ENCODE measurements around the gene CLTC. TPM values are rescaled to one million over a fixed set of nuclear protein-coding genes. Genes with fewer than 3 reads are reported as not detected.

Gene CLTC
- total RNA-seq, 1 experiment from 2014 or later = 254 TPM

- H3K9ac ChIP-seq (ENCODE audit: extremely low read depth, insufficient read length, low read length) = no peak overlapping the region
- no peak overlapping the region for H2AFZ ChIP-seq (ENCODE audit: low read length)
- no peak overlapping the region for H2BK15ac ChIP-seq (ENCODE audit: low read depth, low read length)
- Mint-ChIP-seq H3K4me1 (no peaks in the 10 kb centered on the region), H3K27ac (no peak overlapping the region), H3K27me3 (ENCODE audit: low read depth) (no peaks in the 10 kb centered on the region), H3K9me3 (no peaks in the 10 kb centered on the region), H3K36me3 (ENCODE audit: insufficient read depth in 1 of 3, low read depth in 3 of 3) (peaks cover 18 to 85% (median 49%) of the 10 kb centered on the region in 3 experiments; a peak in 6 of 7 replicates), H3K4me3 (no peak overlapping the region)
- H3K4ac ChIP-seq (ENCODE audit: low read depth, low read length) = no peak overlapping the region
- no peak overlapping the region for H3K4me2 ChIP-seq (ENCODE audit: insufficient read depth, insufficient read length, low read length)
- H3K4me1 ChIP-seq (ENCODE audit: insufficient read depth, low read length) = no peaks in the 10 kb centered on the region
- H3K23me2 ChIP-seq (ENCODE audit: insufficient read length, low read depth, low read length, poor library complexity, severe bottlenecking) = no peaks in the 10 kb centered on the region
- WGBS (ENCODE audit: extremely low coverage, insufficient read length, low lambda C conversion rate) = no CpG with 5 or more reads among the region's 5 CpGs
- H3K9me3 ChIP-seq (ENCODE audit: control insufficient read depth, low read depth, low read length) = no peaks in the 10 kb centered on the region
- H3K23ac ChIP-seq (ENCODE audit: insufficient read length, low read depth, low read length) = no peak overlapping the region
- no peak overlapping the region for H4K91ac ChIP-seq (ENCODE audit: insufficient read length, low read depth, low read length)
- H4K8ac ChIP-seq (replicated peaks; ENCODE audit: insufficient read length, low read depth, low read length) = no peak overlapping the region
- no peak overlapping the region for H2BK12ac ChIP-seq (ENCODE audit: insufficient read length, low read depth, low read length)
- no peak overlapping the region for H3K56ac ChIP-seq (ENCODE audit: insufficient read length, low read depth, low read length)
- H2BK120ac ChIP-seq (ENCODE audit: low read depth, low read length, poor library complexity, severe bottlenecking) = no peak overlapping the region
- no peaks in the 10 kb centered on the region for H4K20me1 ChIP-seq (ENCODE audit: control insufficient read depth, insufficient read depth, insufficient read length)
- H3K27ac ChIP-seq (ENCODE audit: insufficient read length, low read depth, low read length) = no peak overlapping the region
- H3K27me3 ChIP-seq (ENCODE audit: insufficient read depth, low read length) = no peaks in the 10 kb centered on the region
- H2BK5ac ChIP-seq (ENCODE audit: insufficient read length, low read length) = no peak overlapping the region
- no peaks in the 10 kb centered on the region for H3K79me1 ChIP-seq (ENCODE audit: insufficient read depth, low read depth, low read length, poor library complexity, severe bottlenecking)
- H4K5ac ChIP-seq (ENCODE audit: insufficient read length, low read depth, low read length) = no peak overlapping the region
- no peak overlapping the region for H3K18ac ChIP-seq (ENCODE audit: insufficient read length, low read depth, low read length)
- no peak for DNase-seq
- H3T11ph ChIP-seq (ENCODE audit: low read length) = no peak overlapping the region
- no peaks in the 10 kb centered on the region for H3K79me2 ChIP-seq (ENCODE audit: insufficient read depth, low read length)
- no peak overlapping the region for H2BK20ac ChIP-seq (ENCODE audit: low read depth, low read length, poor library complexity, severe bottlenecking)
- no peak overlapping the region for H3K14ac ChIP-seq (ENCODE audit: insufficient read depth, low read length)
- no peak overlapping the region for H2AK5ac ChIP-seq (ENCODE audit: insufficient read length, low read length)
- TF ChIP-seq CTCF (conservative IDR thresholded peaks at IDR 0.05) = no peak
Measured at GRCh38 chr17:59666235-59666634, 46.5 kb downstream of the CLTC start.

Data from H9 (cell line).